ENCODE measurements around the gene POLE.
A peak's percentile ranks its signal among the peaks of the same experiment; 100 is the strongest.

Gene POLE, protein sequence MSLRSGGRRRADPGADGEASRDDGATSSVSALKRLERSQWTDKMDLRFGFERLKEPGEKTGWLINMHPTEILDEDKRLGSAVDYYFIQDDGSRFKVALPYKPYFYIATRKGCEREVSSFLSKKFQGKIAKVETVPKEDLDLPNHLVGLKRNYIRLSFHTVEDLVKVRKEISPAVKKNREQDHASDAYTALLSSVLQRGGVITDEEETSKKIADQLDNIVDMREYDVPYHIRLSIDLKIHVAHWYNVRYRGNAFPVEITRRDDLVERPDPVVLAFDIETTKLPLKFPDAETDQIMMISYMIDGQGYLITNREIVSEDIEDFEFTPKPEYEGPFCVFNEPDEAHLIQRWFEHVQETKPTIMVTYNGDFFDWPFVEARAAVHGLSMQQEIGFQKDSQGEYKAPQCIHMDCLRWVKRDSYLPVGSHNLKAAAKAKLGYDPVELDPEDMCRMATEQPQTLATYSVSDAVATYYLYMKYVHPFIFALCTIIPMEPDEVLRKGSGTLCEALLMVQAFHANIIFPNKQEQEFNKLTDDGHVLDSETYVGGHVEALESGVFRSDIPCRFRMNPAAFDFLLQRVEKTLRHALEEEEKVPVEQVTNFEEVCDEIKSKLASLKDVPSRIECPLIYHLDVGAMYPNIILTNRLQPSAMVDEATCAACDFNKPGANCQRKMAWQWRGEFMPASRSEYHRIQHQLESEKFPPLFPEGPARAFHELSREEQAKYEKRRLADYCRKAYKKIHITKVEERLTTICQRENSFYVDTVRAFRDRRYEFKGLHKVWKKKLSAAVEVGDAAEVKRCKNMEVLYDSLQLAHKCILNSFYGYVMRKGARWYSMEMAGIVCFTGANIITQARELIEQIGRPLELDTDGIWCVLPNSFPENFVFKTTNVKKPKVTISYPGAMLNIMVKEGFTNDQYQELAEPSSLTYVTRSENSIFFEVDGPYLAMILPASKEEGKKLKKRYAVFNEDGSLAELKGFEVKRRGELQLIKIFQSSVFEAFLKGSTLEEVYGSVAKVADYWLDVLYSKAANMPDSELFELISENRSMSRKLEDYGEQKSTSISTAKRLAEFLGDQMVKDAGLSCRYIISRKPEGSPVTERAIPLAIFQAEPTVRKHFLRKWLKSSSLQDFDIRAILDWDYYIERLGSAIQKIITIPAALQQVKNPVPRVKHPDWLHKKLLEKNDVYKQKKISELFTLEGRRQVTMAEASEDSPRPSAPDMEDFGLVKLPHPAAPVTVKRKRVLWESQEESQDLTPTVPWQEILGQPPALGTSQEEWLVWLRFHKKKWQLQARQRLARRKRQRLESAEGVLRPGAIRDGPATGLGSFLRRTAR (N-terminal part only)

GRCh38 chr12:132687211-132688164 is at the start of gene POLE, which contains the start of gene PXMP2:
POLE (minus strand) TSS chr12:132687342; CDS start chr12:132687315, 27 bp downstream.
PXMP2 (plus strand) TSS chr12:132687587; CDS start chr12:132687671, 84 bp downstream.
- DNase-seq: peak; percentile 92

DNA sequence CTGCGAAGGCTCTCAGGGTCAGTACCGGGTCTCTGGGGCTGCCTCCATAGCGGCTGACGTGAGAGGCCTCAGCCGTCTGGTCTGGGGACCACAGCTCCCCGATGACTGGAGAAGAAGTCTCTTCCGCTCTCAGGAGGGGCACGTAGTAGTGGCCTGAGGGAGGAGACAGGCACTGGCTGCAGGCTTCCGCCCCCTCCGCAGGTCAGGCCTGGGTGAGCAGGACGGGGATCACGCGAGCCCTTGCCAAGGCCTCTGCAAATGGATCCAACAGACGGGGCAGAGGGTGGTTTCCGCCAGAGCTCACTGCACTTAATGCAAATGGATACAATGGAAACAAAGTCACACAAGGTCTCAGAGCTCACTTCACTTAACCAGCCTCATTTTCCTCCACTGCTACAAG is 49.8 kb upstream of the POLE start:
- no peak for DNase-seq

- no peak for DNase-seq
Observed at GRCh38 chr12:132736378-132736777, 49.2 kb upstream of the POLE start.

DNA sequence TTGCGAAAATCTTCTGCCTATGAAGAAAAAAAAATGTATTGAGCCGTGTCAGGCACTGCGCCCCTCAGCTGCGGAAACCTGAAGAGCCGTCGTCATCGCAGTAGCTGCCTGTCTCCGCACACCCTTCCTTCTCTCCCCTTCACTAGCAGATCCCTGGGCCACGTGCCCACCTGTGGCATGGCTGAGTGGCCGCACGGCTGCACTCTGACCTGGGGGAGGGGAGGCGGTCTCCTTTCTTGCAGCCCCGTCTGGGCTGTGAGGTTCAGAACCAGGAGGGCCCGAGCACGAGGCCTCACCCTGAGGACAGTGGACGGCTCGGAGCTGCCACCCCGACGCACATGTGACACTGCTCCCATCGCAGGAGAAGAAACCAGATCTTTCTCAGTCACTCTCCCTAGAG is 48.4 kb upstream of the POLE start:
- DNase-seq: no peak

GRCh38 chr12:132734206-132734605 is 47.1 kb upstream of the POLE start:
- no peak for DNase-seq

DNA sequence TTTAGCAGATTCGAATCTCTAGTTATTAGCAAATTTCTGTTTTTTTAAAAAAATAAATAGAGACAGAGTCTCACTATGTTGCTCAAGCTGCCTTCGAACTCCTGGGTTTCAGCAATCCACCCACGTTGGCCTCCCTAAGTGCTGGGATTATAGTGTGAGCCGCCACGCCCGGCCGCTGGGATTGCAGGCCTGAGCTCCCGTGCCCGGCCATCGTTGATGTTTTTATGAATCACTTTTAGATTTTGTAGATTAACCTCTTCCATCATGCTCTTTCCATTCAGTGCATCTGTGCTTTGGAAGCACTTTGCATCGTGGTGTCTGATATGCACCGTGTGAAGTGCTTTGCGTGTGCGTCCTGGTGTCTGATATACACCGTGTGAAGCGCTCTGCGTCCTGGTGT is 44.4 kb upstream of the POLE start:
- no peak for DNase-seq

DNA sequence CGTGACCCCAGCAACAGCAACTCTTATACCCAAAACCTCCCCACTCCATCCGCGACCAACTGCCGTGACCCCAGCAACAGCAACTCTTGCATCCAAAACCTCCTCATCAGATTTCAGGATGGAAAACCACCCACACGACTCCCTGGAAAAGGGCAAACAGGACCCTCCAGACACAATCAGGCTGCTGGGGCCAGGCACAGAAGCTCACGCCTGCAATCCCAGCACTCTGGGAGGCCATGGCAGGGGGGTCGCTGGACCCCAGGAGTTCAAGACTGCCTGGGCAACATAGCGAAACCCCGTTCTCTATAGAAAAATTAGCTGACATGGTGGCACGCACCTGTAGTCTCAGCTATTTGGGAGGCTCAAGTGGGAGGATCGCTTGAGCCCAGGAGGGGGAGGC is 43.2 kb upstream of the POLE start:
- no peak for DNase-seq

- no peak for DNase-seq
Observed at GRCh38 chr12:132729541-132730320, 42.6 kb upstream of the POLE start.

DNA sequence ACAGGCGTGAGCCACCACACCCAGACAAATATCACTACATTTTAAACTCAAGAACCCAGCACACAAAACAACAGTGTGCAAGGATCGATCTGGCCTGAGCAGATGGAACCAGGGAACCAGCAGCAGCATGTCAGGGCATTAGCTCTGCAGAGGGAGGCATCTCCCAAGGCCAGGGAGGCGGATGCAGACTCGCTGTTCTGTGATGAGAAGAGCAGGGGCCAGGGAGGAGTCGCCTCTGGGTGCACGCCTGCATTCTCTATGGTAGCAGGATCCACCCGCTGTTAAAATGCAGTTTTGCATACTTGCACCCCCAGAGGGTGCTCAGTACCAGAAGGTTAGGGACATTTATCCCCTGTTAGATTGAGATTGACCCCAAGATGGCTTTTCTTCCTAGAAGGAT is 41.4 kb upstream of the POLE start:
- DNase-seq: no peak

DNA sequence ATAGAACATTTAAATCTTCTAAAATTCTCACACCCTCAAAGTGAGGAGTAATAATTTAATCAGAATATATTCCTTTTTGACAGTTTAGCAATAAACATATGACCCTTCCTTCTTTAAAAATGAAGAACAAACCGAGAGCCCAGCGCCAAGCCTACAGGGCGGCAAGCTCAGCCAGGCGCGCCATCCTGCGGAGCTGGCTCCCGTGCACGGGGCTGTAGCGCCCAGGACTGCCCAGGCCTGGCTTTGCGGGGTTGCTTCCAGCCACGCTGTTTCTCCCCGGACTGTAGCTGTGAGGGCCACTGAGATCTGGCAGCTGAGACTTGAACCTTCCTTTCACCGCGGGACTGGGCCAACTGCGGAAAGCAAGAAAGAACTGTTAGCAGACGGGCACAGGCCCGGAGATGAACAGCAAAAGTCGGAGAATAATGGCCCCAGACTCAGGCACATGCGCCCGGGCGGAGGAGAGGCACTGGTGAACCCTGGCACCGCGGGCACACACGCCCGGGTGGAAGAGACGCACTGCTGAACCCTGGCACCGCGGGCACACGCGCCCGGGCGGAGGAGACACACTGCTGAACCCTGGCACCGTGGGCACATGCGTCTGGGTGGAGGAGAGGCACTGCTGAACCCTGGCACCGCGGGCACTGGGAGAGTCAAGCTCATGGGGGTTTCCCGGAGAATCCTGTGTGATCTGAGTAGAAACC is 40.1 kb upstream of the POLE start:
- DNase-seq: no peak

DNA sequence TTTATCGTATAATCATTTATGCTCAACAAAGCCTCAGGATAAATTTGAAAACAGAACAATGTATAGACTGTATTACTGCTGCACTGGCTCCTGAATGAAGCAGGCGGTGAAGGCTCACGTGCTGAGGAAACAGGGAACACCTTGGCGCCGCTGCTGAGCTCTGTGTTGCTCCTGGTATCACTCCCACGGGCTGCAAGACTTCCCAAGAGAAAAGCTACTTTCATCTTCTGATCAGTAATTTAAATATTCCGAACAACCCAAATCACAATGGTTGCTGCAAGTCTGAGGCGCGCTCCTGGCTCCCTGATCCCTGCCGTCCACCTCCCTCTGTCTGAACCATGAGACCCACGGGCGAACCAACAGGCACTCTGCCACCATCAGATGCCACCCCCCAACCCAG is 39.2 kb upstream of the POLE start:
- DNase-seq: no peak

GRCh38 chr12:132724506-132725241 is 37.5 kb upstream of the POLE start:
- no peak for DNase-seq

- DNase-seq: no peak
Observed at GRCh38 chr12:132723764-132724140, 36.6 kb upstream of the POLE start.

DNA sequence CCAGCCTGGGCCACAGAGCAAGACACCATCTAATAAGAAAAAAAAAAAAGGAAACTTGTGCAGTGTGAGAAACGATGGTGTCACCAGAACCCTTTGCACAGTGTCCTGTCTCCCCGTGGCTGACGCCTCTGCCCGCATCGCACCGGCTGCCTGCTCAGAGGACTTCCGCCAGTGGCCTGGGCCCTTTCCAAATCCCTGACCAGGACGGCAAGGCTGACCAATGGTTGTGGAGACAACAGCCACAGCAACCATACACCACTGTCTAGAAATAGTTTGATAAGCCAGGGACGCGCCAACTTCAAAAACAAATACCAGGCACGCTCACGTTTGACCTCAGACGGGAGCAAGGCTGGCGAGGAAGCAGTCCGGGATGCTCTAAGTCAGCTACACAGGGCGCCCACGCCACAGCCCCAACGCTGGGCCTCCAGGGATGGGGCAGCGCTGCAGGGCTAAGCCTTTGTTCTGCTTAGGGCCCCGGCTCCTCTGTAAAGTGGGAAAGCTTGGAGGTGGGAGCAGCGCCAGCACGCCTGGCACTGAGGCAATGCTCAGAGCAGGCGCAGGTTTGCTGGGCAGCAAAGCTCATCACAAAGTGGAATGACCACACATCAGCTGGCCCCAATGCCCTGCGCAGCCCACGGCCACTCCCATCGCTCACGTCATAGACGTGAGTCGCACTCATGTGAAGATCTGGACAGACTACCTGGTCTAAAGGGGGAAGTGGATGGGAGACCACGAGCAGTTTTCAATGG is 36.0 kb upstream of the POLE start:
- no peak for DNase-seq

DNA sequence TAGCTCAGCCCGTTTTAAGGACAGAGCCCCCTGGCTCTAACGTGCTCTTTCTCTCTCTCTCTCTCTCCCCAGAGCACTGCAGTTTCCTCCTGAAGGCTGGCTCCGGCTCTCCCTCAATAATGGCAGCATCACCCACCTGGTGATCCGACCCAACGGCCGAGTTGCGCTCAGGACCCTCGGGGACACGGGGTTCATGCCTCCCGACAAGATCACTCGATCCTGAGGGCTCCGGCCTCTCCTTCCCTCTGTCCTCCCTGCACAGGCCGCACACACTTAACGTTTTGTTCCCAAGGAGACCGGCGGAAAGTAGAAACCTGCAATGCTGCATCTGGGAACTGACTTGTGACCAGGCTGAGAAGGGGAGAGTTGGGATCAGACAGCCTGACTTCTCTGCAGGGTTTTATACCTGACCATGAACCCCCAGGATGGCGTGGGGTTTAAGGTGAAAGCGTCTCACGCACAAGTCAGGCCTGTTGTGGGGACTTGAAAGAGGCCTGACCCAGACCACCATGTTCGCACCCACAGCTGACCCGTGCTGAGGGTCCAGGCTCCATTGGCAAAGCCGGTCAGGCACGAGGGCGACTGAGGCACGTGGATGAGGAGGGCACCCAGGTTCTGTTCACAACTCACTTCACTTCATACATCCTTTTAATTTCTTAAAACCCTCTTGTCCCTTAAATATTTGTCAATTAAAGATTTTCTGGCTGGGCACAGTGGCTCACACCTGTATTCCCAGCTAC is 33.6 kb upstream of the POLE start:
- no peak for DNase-seq

DNA sequence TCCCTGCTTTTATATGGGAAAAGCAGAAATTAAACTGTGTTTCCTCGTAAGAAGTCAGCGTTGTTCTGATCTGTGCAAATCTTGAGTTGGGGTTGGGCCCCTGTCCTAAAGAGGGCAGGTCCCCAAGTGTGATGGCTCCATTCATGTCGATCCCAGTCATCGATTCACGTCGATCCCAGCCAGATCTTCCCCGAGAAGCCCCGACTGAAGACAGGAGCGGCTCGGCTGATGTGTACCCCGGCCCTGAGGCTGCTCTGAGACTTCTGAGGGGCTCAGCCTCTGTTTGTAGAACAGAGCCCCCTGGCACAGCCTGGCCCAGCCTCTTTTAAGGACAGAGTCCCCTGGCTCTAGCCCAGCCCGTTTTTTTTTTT is 32.8 kb upstream of the POLE start:
- DNase-seq: no peak

- DNase-seq: no peak
Observed at GRCh38 chr12:132719141-132719953, 32.2 kb upstream of the POLE start.
